Stimulated activated CD4-positive, alpha-beta T cell treated with anti-CD3 and anti-CD28 coated beads, Interleukin-12 subunit alpha, Interleukin-12 subunit beta, amount 100 ng/mL, for 24 hours (primary cell): ENCODE measurements around the gene SCGB1D4.
A peak's percentile ranks its signal among the peaks of the same experiment; 100 is the strongest.
"Not testable (repeated sequence)": the region's sequence is repeated elsewhere in the genome, so short reads cannot be mapped to it uniquely, and the experiment has no call there.

Experiments
- DNase-seq, 2 experiments: peaks; one replicate each; pipeline ENCODE4 v3.0.0-alpha.2; 2020; ENCODE audit warnings: low read depth in 2 of 2

Gene SCGB1D4

GRCh38 chr11:62298975-62299374 is at the start of gene SCGB1D4:
TSS of gene SCGB1D4 (minus strand) at chr11:62299075. CDS start at chr11:62299010, 65 bp downstream.
- no peak for DNase-seq

- DNase-seq: no peak
These were observed 47.0 kb upstream of the SCGB1D4 start for GRCh38 chr11:62345861-62346260.

- DNase-seq: no peak
These were observed 45.3 kb upstream of the SCGB1D4 start for GRCh38 chr11:62344210-62344609.

GRCh38 chr11:62343646-62344190 is 44.8 kb upstream of the SCGB1D4 start:
- DNase-seq: not testable (repeated sequence)

- DNase-seq: no peak
These were observed 42.7 kb upstream of the SCGB1D4 start for GRCh38 chr11:62341588-62341987.

GRCh38 chr11:62340269-62340901 is 41.5 kb upstream of the SCGB1D4 start:
- DNase-seq: peak in 1 of 2 experiments; percentile 42

- DNase-seq: no peak
These were observed 39.3 kb upstream of the SCGB1D4 start for GRCh38 chr11:62338218-62338617.

- DNase-seq: peak; percentile 57 to 72
These were observed 38.7 kb upstream of the SCGB1D4 start, which contains the start of gene ASRGL1 for GRCh38 chr11:62337303-62338181. TSS of gene ASRGL1 (plus strand) at chr11:62337448. CDS start at chr11:62337978, 530 bp downstream.

- DNase-seq: not testable (repeated sequence)
These were observed 38.1 kb upstream of the SCGB1D4 start for GRCh38 chr11:62336949-62337302.

GRCh38 chr11:62333768-62334167 is 34.9 kb upstream of the SCGB1D4 start:
- DNase-seq: no peak

- not testable (repeated sequence) for DNase-seq
These were observed 32.4 kb upstream of the SCGB1D4 start for GRCh38 chr11:62331264-62331663.

GRCh38 chr11:62327541-62327940 is 28.7 kb upstream of the SCGB1D4 start:
- DNase-seq: not testable (repeated sequence)

- not testable (repeated sequence) for DNase-seq
These were observed 27.8 kb upstream of the SCGB1D4 start for GRCh38 chr11:62326719-62327118.

- DNase-seq: not testable (repeated sequence)
These were observed 26.9 kb upstream of the SCGB1D4 start for GRCh38 chr11:62325781-62326180.

GRCh38 chr11:62324731-62325556 is 26.1 kb upstream of the SCGB1D4 start:
- DNase-seq: peak; percentile 32 to 67

- DNase-seq: no peak
These were observed 23.6 kb upstream of the SCGB1D4 start for GRCh38 chr11:62322524-62322923.

GRCh38 chr11:62315431-62315830 is 16.6 kb upstream of the SCGB1D4 start:
- DNase-seq: no peak

GRCh38 chr11:62309991-62310390 is 11.1 kb upstream of the SCGB1D4 start:
- no peak for DNase-seq

GRCh38 chr11:62307950-62308349 is 9.1 kb upstream of the SCGB1D4 start:
- DNase-seq: no peak

GRCh38 chr11:62306227-62306626 is 7.4 kb upstream of the SCGB1D4 start:
- no peak for DNase-seq

GRCh38 chr11:62295504-62295903 is 3.4 kb downstream of the SCGB1D4 start:
- no peak for DNase-seq

GRCh38 chr11:62280452-62280851 is 18.4 kb downstream of the SCGB1D4 start:
- DNase-seq: no peak
